GM23338 (cell line): ENCODE results near the gene ERO1B. TPM values are rescaled to one million over a fixed set of nuclear protein-coding genes. Genes with fewer than 3 reads are reported as not detected.

Source experiments
- polyA plus RNA-seq: library from polyadenylated mRNA; unstranded; fragments of >200 nt; fragmentation: Nextera tagmentation; extraction: Ambion mirVana; gene quantifications from 2 replicates; pipeline ENCODE4 v1.2.1, GENCODE V29; 2016
- small RNA-seq: library from RNA; depleted of rRNA; stranded (forward); fragments of <200 nt; gene quantifications from one replicate; pipeline ENCODE3, GENCODE V24; 2014; ENCODE audit warnings: low replicate concordance
- total RNA-seq: library from RNA; depleted of rRNA; stranded (reverse); fragments of >200 nt; shearing (Covaris generic); gene quantifications from 2 replicates; pipeline ENCODE4 v1.2.3, GENCODE V29; 2014; rRNA removed

The ERO1B gene
- total and polyA plus RNA-seq, 2 experiments from 2014 or later = 2.4 to 3.6 TPM

Small RNA genes lying within 50 kb of the gene (small RNA-seq; reads per million reads assigned to genes)
- 8.2 reads per million, percentile 96 among the genes with 10 or more reads in this experiment for gene RNU2-70P

Other genes with a start within 250 kb of the ERO1B start
- 29.2 and 32.5 TPM in 2 replicates for gene NID1, start 216.9 kb downstream of the ERO1B start, total RNA-seq
- 5.9 and 7.1 TPM in 2 replicates for gene NID1, start 216.9 kb downstream of the ERO1B start, polyA plus RNA-seq
- 11.1 and 14.3 TPM in 2 replicates for gene GPR137B, start 139.4 kb downstream of the ERO1B start, total RNA-seq
- gene GPR137B, start 139.4 kb downstream of the ERO1B start, polyA plus RNA-seq = 4.5 and 4.9 TPM in 2 replicates
- 3.1 and 4.4 TPM in 2 replicates for gene EDARADD, start 112.3 kb upstream of the ERO1B start, total RNA-seq
- gene EDARADD, start 112.3 kb upstream of the ERO1B start, polyA plus RNA-seq = 3.2 and 3.7 TPM in 2 replicates
- gene LGALS8, start 242.0 kb upstream of the ERO1B start, total RNA-seq = 11.5 and 20.2 TPM in 2 replicates
- gene LGALS8, start 242.0 kb upstream of the ERO1B start, polyA plus RNA-seq = 10.1 and 10.5 TPM in 2 replicates